OCI-LY7 (cell line): ENCODE results near the gene ERGIC1.

Experiments used
- EZH2phosphoT487 ChIP-seq: fragments of 200-600 bp; sonication (generic); IDR thresholded peaks from 2 replicates; pipeline ENCODE4 v1.6.1; 2018; ENCODE audit warnings: low read depth, borderline replicate concordance, mild to moderate bottlenecking, mixed run types, antibody characterized with exemption, low read length, moderate library complexity, mixed read lengths
- TF ChIP-seq, protein P1 (sequence below): fragments of 200-600 bp; sonication (generic); conservative IDR thresholded peaks from 2 replicates; pipeline ENCODE4 v1.5.1; 2014; ENCODE audit warnings: mild to moderate bottlenecking, antibody characterized with exemption, low read length, moderate library complexity, mixed read lengths

DNA sequence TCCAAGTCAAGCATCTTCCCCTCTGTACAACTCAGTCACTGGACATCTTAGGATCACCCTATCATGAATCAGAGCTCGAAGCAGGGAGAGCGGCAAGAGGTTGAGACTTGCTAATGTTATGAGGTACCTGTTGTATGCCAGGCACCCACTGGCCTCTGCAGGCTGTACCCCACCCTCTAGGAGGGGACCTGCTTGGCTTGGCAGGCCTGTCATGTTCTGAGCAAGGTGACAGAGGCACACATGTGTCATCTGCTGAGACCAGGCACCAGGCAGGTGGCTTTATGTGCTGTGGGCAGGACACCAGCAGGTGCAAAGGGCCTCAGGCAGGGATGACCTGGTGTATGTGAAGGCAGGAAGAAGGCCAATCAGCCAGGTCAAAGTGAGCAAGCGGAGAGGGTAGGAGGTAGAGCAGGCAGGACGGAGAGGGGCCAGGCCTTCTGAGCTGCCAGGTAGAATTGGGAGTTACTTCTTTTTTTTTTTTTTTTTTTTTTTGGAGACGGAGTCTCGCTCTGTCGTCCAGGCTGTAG is 64.9 kb downstream of the ERGIC1 start:
- TF ChIP-seq, protein P1, sequence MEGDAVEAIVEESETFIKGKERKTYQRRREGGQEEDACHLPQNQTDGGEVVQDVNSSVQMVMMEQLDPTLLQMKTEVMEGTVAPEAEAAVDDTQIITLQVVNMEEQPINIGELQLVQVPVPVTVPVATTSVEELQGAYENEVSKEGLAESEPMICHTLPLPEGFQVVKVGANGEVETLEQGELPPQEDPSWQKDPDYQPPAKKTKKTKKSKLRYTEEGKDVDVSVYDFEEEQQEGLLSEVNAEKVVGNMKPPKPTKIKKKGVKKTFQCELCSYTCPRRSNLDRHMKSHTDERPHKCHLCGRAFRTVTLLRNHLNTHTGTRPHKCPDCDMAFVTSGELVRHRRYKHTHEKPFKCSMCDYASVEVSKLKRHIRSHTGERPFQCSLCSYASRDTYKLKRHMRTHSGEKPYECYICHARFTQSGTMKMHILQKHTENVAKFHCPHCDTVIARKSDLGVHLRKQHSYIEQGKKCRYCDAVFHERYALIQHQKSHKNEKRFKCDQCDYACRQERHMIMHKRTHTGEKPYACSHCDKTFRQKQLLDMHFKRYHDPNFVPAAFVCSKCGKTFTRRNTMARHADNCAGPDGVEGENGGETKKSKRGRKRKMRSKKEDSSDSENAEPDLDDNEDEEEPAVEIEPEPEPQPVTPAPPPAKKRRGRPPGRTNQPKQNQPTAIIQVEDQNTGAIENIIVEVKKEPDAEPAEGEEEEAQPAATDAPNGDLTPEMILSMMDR, result no peak
- no peak for TF ChIP-seq EZH2phosphoT487
